Osteoblast (primary cell): ENCODE measurements around the gene PTPRN2. TPM values are rescaled to one million over a fixed set of nuclear protein-coding genes. Genes with fewer than 3 reads are reported as not detected.
"Not testable (repeated sequence)": the region's sequence is repeated elsewhere in the genome, so short reads cannot be mapped to it uniquely, and the experiment has no call there.

Experiments
- DNase-seq: peaks from one replicate; pipeline ENCODE4 v3.0.0; 2011; ENCODE audit warnings: low spot score, mixed read lengths; ENCODE audit not compliant: insufficient read length; ENCODE audit errors: missing footprints
- H2AFZ ChIP-seq: 2 replicates; pipeline ENCODE4 v1.6.0; 2011; ENCODE audit warnings: mild to moderate bottlenecking, low read length
- H3K27ac ChIP-seq: 2 replicates; pipeline ENCODE4 v1.5.1; 2011; ENCODE audit warnings: mild to moderate bottlenecking, low read depth, low read length, moderate library complexity
- H3K27me3 ChIP-seq: 2 replicates; pipeline ENCODE4 v1.6.0; 2012; ENCODE audit warnings: mild to moderate bottlenecking, control low read depth, inconsistent platforms, low read length, moderate library complexity; ENCODE audit not compliant: insufficient read depth
- H3K36me3 ChIP-seq: 2 replicates; pipeline ENCODE4 v1.5.1; 2011; ENCODE audit warnings: mild to moderate bottlenecking, low read length, control low read depth, moderate library complexity; ENCODE audit not compliant: insufficient read depth
- H3K4me1 ChIP-seq: 2 replicates; pipeline ENCODE4 v1.5.1; 2011; ENCODE audit warnings: mild to moderate bottlenecking, low read length, control low read depth, moderate library complexity; ENCODE audit not compliant: insufficient read depth
- H3K4me2 ChIP-seq: 2 replicates; pipeline ENCODE4 v1.6.0; 2011; ENCODE audit warnings: mild to moderate bottlenecking, low read length; ENCODE audit not compliant: insufficient read depth
- H3K4me3 ChIP-seq: fragments of 200-600 bp; sonication (generic); 3 replicates; pipeline ENCODE4 v1.5.1; 2012; ENCODE audit warnings: mild to moderate bottlenecking, low read length, inconsistent platforms; ENCODE audit not compliant: insufficient read depth
- H3K79me2 ChIP-seq: 2 replicates; pipeline ENCODE4 v1.6.0; 2012; ENCODE audit warnings: mild to moderate bottlenecking, low read length, control low read depth, inconsistent platforms; ENCODE audit not compliant: insufficient read depth
- H3K9me3 ChIP-seq: 2 replicates; pipeline ENCODE4 v1.5.1; 2011; ENCODE audit warnings: low read depth, low read length, control low read depth
- H4K20me1 ChIP-seq: 2 replicates; pipeline ENCODE4 v1.6.0; 2012; ENCODE audit warnings: mild to moderate bottlenecking, low read length, control low read depth; ENCODE audit not compliant: insufficient read depth
- CTCF ChIP-seq: IDR thresholded peaks from 2 replicates; pipeline ENCODE4 v1.5.1; 2011; ENCODE audit warnings: mild to moderate bottlenecking, low read depth, low read length, moderate library complexity; ENCODE audit errors: extremely low read depth
- total RNA-seq: library from RNA; depleted of rRNA; stranded (reverse); fragments of >200 nt; gene quantifications from 2 replicates; pipeline ENCODE4 v1.2.3, GENCODE V29; 2012

Gene PTPRN2
- total RNA-seq, 1 donor = 0.36 TPM

DNA sequence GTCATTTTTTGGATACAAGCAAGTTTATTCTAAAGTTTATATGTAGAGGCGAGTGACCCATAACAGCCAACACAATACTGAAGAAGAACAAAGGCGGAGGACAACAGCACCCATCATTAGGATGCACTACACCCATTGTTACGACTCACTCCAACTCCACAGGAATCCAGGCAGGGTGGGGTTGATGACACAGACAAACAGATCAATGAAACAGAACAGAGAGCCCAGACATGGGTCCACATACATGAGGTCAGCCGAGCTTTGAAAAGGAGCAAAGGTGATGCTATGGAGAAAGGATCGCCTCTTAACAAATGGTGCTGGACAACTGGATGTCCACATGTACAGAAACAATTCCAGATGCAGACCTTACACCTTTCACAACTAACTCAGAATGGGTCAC lies 426.4 kb downstream of the PTPRN2 start:
- no peaks in the 10 kb centered on the region for H3K27me3 ChIP-seq
- no peaks in the 10 kb centered on the region for H3K36me3 ChIP-seq
- H3K79me2 ChIP-seq = no peaks in the 10 kb centered on the region
- H2AFZ ChIP-seq = no peak overlapping the region
- no peak for DNase-seq
- no peak for TF ChIP-seq CTCF
- no peak overlapping the region for H3K4me2 ChIP-seq
- H3K4me1 ChIP-seq = no peaks in the 10 kb centered on the region
- no peak overlapping the region for H3K4me3 ChIP-seq
- no peak overlapping the region for H3K27ac ChIP-seq
- H4K20me1 ChIP-seq = no peaks in the 10 kb centered on the region
- H3K9me3 ChIP-seq = no peaks in the 10 kb centered on the region

DNA sequence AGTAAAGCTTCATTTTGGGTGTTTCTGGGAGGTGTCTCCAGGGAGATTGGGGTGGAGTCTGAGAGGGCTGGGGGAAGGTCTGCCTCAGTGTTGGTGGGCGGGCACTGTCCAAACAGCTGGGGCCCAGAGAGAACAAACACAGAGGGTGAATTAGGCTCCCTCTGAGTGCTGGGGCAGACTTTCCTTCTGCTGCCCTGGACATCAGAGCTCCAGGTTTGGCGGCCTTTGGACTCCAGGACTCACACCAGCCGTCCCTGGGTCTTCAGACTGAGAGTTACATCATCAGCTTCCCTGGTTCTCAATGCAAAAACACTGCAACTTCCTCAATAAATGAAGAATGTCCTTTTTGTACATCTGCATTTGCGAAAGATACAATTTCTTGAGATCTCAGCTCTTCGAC lies 427.4 kb downstream of the PTPRN2 start:
- no peak overlapping the region for H3K4me3 ChIP-seq
- no peak overlapping the region for H2AFZ ChIP-seq
- no peaks in the 10 kb centered on the region for H4K20me1 ChIP-seq
- H3K36me3 ChIP-seq = no peaks in the 10 kb centered on the region
- DNase-seq = no peak
- no peak for TF ChIP-seq CTCF
- H3K27me3 ChIP-seq = no peaks in the 10 kb centered on the region
- no peaks in the 10 kb centered on the region for H3K4me1 ChIP-seq
- H3K4me2 ChIP-seq = no peak overlapping the region
- H3K79me2 ChIP-seq = no peaks in the 10 kb centered on the region
- H3K9me3 ChIP-seq = peaks cover 5% of the 10 kb centered on the region
- no peak overlapping the region for H3K27ac ChIP-seq

GRCh38 chr7:158157460-158157859 lies 430.2 kb downstream of the PTPRN2 start:
- DNase-seq = no peak
- no peak overlapping the region for H3K4me3 ChIP-seq
- no peak for TF ChIP-seq CTCF
- H2AFZ ChIP-seq = no peak overlapping the region
- no peaks in the 10 kb centered on the region for H3K4me1 ChIP-seq
- no peaks in the 10 kb centered on the region for H3K36me3 ChIP-seq
- no peak overlapping the region for H3K4me2 ChIP-seq
- no peaks in the 10 kb centered on the region for H3K79me2 ChIP-seq
- peaks cover 6% of the 10 kb centered on the region for H3K9me3 ChIP-seq
- no peaks in the 10 kb centered on the region for H4K20me1 ChIP-seq
- no peaks in the 10 kb centered on the region for H3K27me3 ChIP-seq
- no peak overlapping the region for H3K27ac ChIP-seq

DNA sequence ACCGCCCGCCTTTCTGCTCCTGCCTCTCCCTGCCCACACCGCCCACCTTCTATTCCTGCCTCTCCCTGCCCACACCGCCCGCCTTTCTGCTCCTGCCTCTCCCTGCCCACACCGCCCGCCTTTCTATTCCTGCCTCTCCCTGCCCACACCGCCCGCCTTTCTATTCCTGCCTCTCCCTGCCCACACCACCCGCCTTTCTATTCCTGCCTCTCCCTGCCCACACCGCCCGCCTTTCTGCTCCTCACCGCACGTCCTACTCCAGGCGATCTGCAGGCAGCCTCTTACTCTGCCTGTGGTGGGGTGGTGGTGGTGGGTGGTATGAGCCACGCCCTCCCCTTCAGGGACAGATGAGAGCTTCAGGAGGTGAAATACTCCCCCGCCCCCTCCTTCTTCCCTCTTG lies 436.4 kb downstream of the PTPRN2 start:
- peak; percentile 86 for DNase-seq

More for the DNA sequence above, 436.4 kb downstream of the PTPRN2 start:
- H3K4me1 ChIP-seq, H3K4me2 ChIP-seq, H3K36me3 ChIP-seq, H3K79me2 ChIP-seq, H3K27ac ChIP-seq, H3K4me3 ChIP-seq, H3K27me3 ChIP-seq, H4K20me1 ChIP-seq, H2AFZ ChIP-seq: not testable (repeated sequence)
- H3K9me3 ChIP-seq = peaks cover 20% of the 10 kb centered on the region
